ENCODE measurements around the gene CLDN18. TPM values are rescaled to one million over a fixed set of nuclear protein-coding genes. Genes with fewer than 3 reads are reported as not detected.

CLDN18 gene
- total RNA-seq, 1 experiment from 2014 or later: 0.17 TPM

DNA sequence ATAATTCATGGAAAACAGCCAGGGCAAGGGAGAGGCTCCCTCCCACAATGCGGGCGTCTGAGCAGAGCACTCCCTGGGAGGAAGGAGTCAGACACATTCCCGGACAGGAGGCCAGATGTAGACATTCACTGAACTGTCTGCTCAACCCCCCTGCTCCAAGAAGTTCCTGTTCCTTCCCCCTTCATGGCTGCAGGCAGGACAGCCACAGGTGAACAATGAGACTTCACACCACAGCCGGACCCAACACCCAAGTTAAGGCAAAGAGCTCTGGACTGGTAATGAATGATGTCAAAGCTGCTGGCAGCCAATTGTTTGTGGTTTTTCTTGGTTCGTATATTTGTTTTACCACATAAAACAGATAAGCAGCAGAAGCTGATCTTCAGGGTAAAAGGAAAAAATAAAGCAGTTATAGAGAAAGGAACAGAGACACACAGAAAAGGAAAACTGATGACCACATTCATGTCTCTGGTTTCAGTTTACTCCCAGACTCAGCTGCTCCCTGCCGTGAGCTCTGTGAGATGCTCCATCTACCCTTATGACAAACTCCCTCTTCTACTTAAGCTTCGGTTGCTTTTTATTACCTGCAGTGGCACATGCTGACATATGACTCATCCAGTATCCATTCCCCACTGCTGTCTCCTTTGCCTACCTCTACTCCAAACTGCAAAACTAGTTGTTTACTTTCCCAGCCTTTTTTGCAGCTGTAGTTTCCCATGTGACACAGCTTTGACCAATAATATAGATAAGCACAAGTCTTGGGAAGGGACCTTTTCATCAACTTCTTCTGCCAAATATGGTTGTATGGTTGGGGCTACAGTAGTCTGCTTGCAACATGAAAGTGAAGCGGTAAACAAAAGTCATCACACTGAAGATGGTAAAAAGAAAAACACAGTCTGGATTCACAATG lies 72.4 kb downstream of the CLDN18 start:
- H3K36me3 ChIP-seq (ENCODE audit: control insufficient read depth in 1 of 2, insufficient read depth in 2 of 2, low read length in 2 of 2): peaks cover 6 to 8% of the 10 kb centered on the region in 2 experiments; a peak in 1 of 4 replicates
- H2AFZ ChIP-seq (ENCODE audit: low read depth, low read length, poor library complexity, severe bottlenecking): no peak overlapping the region
- H3K27me3 ChIP-seq (ENCODE audit: insufficient read depth, low read length): no peaks in the 10 kb centered on the region
- H3K9me2 ChIP-seq (ENCODE audit: insufficient read depth): no peaks in the 10 kb centered on the region
- CTCF ChIA-PET: interaction anchor here (1.2 to 1.6 kb wide), 2 partner anchors 13 to 19 kb away, joined by 3 read pairs; no protein-coding TSS in a partner anchor
- no peak overlapping the region for H3K27ac ChIP-seq (ENCODE audit: low read depth, low read length)
- RAD21 ChIA-PET (ENCODE audit: low non-redundant PET in 1 of 2, low total read pairs in 2 of 2, uncharacterized antibody in 2 of 2, unreplicated experiment in 2 of 2): no interaction called here
- peaks cover 27 to 48% of the 10 kb centered on the region in 2 experiments for H3K4me1 ChIP-seq (ENCODE audit: control insufficient read depth in 1 of 2, insufficient read depth in 2 of 2, low read length in 2 of 2)
- H3K9me3 ChIP-seq (ENCODE audit: control insufficient read depth in 1 of 2, insufficient read depth in 1 of 2, low read depth in 1 of 2, low read length in 2 of 2): no peaks in the 10 kb centered on the region
- no peak overlapping the region for H3K4me3 ChIP-seq (replicated peaks in 1 of 2; ENCODE audit: low read depth in 1 of 2, low read length in 2 of 2)
- H3K9ac ChIP-seq (ENCODE audit: low read length): no peak overlapping the region
- TF ChIP-seq ZNF274 (IDR thresholded peaks at IDR 0.05; ENCODE audit: low read depth, low read length): no peak
- no peak for TF ChIP-seq POLR2AphosphoS5 (IDR thresholded peaks at IDR 0.05; ENCODE audit: low read depth, low read length)
- TF ChIP-seq YY1 (IDR thresholded peaks at IDR 0.05; ENCODE audit: extremely low read depth, insufficient replicate concordance, low read depth, low read length): no peak
- no peak for TF ChIP-seq EZH2 (IDR thresholded peaks at IDR 0.05)
- TF ChIP-seq, protein P1, sequence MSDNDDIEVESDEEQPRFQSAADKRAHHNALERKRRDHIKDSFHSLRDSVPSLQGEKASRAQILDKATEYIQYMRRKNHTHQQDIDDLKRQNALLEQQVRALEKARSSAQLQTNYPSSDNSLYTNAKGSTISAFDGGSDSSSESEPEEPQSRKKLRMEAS (IDR thresholded peaks at IDR 0.05): peak; percentile 80
- TF ChIP-seq CEBPB (IDR thresholded peaks at IDR 0.05; ENCODE audit: low read depth): 0 out of 2 replicates have a peak, but pooled peaks have one; percentile 13
- TF ChIP-seq JUND (IDR thresholded peaks at IDR 0.05): peak; percentile 63
- peak; percentile 66; the same call in 1 of the 2 replicates for TF ChIP-seq CBX3 (IDR thresholded peaks at IDR 0.05; ENCODE audit: low read depth)
- peak; percentile 35; the same call in 1 of the 2 replicates for TF ChIP-seq SIN3A (IDR thresholded peaks at IDR 0.05; ENCODE audit: low read depth)
- TF ChIP-seq, protein P2, sequence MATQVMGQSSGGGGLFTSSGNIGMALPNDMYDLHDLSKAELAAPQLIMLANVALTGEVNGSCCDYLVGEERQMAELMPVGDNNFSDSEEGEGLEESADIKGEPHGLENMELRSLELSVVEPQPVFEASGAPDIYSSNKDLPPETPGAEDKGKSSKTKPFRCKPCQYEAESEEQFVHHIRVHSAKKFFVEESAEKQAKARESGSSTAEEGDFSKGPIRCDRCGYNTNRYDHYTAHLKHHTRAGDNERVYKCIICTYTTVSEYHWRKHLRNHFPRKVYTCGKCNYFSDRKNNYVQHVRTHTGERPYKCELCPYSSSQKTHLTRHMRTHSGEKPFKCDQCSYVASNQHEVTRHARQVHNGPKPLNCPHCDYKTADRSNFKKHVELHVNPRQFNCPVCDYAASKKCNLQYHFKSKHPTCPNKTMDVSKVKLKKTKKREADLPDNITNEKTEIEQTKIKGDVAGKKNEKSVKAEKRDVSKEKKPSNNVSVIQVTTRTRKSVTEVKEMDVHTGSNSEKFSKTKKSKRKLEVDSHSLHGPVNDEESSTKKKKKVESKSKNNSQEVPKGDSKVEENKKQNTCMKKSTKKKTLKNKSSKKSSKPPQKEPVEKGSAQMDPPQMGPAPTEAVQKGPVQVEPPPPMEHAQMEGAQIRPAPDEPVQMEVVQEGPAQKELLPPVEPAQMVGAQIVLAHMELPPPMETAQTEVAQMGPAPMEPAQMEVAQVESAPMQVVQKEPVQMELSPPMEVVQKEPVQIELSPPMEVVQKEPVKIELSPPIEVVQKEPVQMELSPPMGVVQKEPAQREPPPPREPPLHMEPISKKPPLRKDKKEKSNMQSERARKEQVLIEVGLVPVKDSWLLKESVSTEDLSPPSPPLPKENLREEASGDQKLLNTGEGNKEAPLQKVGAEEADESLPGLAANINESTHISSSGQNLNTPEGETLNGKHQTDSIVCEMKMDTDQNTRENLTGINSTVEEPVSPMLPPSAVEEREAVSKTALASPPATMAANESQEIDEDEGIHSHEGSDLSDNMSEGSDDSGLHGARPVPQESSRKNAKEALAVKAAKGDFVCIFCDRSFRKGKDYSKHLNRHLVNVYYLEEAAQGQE (IDR thresholded peaks at IDR 0.05; ENCODE audit: low read depth): no peak
- TF ChIP-seq ZFX (IDR thresholded peaks at IDR 0.05): no peak
- TF ChIP-seq SP1 (IDR thresholded peaks at IDR 0.05; ENCODE audit: low read depth): 0 out of 2 replicates have a peak, but pooled peaks have one; percentile 39
- TF ChIP-seq FOSL1 (IDR thresholded peaks at IDR 0.05; ENCODE audit: low read depth): peak; percentile 72
- no peaks in the 10 kb centered on the region for H4K20me1 ChIP-seq (ENCODE audit: insufficient read depth)
- peak; percentile 42 for DNase-seq (ENCODE audit: low read depth, low spot score)
- POLR2A ChIA-PET: interaction anchor here (1.0 kb wide), 1 partner anchor 33 kb away, joined by 3 read pairs; the partner anchor contains the start of gene DZIP1L
- no peaks in the 10 kb centered on the region for H3K79me2 ChIP-seq (ENCODE audit: insufficient read depth, low read length)
- intact Hi-C loops (cut with micrococcal nuclease): no loop called here
- peak; percentile 79 for ATAC-seq
- no TSS peak for BruUV-seq (replicated peaks)
- H3K4me2 ChIP-seq (ENCODE audit: low read length): peak overlapping the region; percentile 45

All from HCT116 (cell line).